Mesothelial cell of epicardium (in vitro differentiated cells): Measurements from ENCODE around the gene KANSL1. TPM values are rescaled to one million over a fixed set of nuclear protein-coding genes. Genes with fewer than 3 reads are reported as not detected.
"Not testable (repeated sequence)": the region's sequence is repeated elsewhere in the genome, so short reads cannot be mapped to it uniquely, and the experiment has no call there.

ENCODE experiments used
- DNase-seq, 2 experiments: peaks; one replicate each; pipeline ENCODE4 v3.0.0; 2021; ENCODE audit warnings: low spot score in 2 of 2; ENCODE audit not compliant: unreplicated experiment in 2 of 2
- H3K27ac Mint-ChIP-seq: 2 replicates; pipeline ENCODE4 v1.8.0; 2021; ENCODE audit warnings: mixed read lengths
- H3K27me3 Mint-ChIP-seq: 2 replicates; pipeline ENCODE4 v1.8.0; 2021; ENCODE audit warnings: low read depth, mixed read lengths
- H3K36me3 Mint-ChIP-seq: 2 replicates; pipeline ENCODE4 v1.8.0; 2021; ENCODE audit warnings: mixed read lengths
- H3K4me1 Mint-ChIP-seq: 2 replicates; pipeline ENCODE4 v1.8.0; 2021; ENCODE audit warnings: mixed read lengths
- H3K4me3 Mint-ChIP-seq: 2 replicates; pipeline ENCODE4 v1.8.0; 2021; ENCODE audit warnings: mild to moderate bottlenecking, moderate library complexity, mixed read lengths
- H3K9me3 Mint-ChIP-seq: 2 replicates; pipeline ENCODE4 v1.8.0; 2021; ENCODE audit warnings: mixed read lengths
- CTCF ChIP-seq: fragments of 200-600 bp; sonication (generic); IDR thresholded peaks from one replicate; pipeline ENCODE4 v1.5.0; 2021; ENCODE audit warnings: antibody characterized with exemption; ENCODE audit not compliant: unreplicated experiment
- total RNA-seq: library from RNA; stranded (reverse); gene quantifications from 3 replicates; pipeline ENCODE4 v1.2.1, GENCODE V29; 2021

Gene KANSL1
- 185 to 189 TPM (median 189 TPM) in 3 replicates for total RNA-seq

GRCh38 chr17:46193151-46193625 lies at the start of gene KANSL1:
KANSL1 (minus strand) TSS chr17:46193429; CDS start chr17:46172143, 21,286 bp downstream.
- H3K4me1 Mint-ChIP-seq: peaks cover 36% of the 10 kb centered on the region
- H3K27me3 Mint-ChIP-seq: no peaks in the 10 kb centered on the region
- H3K27ac Mint-ChIP-seq: peak within 1 kb of the TSS; percentile 98
- H3K36me3 Mint-ChIP-seq: peaks cover 5% of the 10 kb centered on the region
- H3K9me3 Mint-ChIP-seq: no peaks in the 10 kb centered on the region
- no peak for TF ChIP-seq CTCF
- H3K4me3 Mint-ChIP-seq: peak within 1 kb of the TSS; percentile 93
- peak; percentile 87 to 89 for DNase-seq

- H3K4me1 Mint-ChIP-seq, H3K27me3 Mint-ChIP-seq, H3K36me3 Mint-ChIP-seq, H3K9me3 Mint-ChIP-seq, H3K27ac Mint-ChIP-seq, DNase-seq, H3K4me3 Mint-ChIP-seq: not testable (repeated sequence)
These were observed 38.1 kb upstream of the KANSL1 start for GRCh38 chr17:46231359-46231758.

- H3K36me3 Mint-ChIP-seq, H3K27me3 Mint-ChIP-seq, H3K4me1 Mint-ChIP-seq, H3K9me3 Mint-ChIP-seq: not testable (repeated sequence)
- peak overlapping the region; percentile 83 for H3K27ac Mint-ChIP-seq
- peak overlapping the region; percentile 82 for H3K4me3 Mint-ChIP-seq
- peak; percentile 92 to 100 for DNase-seq
These were observed 32.1 kb upstream of the KANSL1 start for GRCh38 chr17:46225274-46225794.

GRCh38 chr17:46224864-46225263 lies 31.6 kb upstream of the KANSL1 start:
- not testable (repeated sequence) for H3K9me3 Mint-ChIP-seq, H3K27me3 Mint-ChIP-seq, DNase-seq, H3K4me1 Mint-ChIP-seq, H3K36me3 Mint-ChIP-seq, H3K27ac Mint-ChIP-seq
- H3K4me3 Mint-ChIP-seq: peak overlapping the region; percentile 82

- H3K4me3 Mint-ChIP-seq, H3K4me1 Mint-ChIP-seq, H3K27ac Mint-ChIP-seq, H3K27me3 Mint-ChIP-seq, DNase-seq, H3K9me3 Mint-ChIP-seq: not testable (repeated sequence)
- H3K36me3 Mint-ChIP-seq: peaks cover 12% of the 10 kb centered on the region
These were observed 29.8 kb upstream of the KANSL1 start for GRCh38 chr17:46223041-46223440.

GRCh38 chr17:46216682-46217081 lies 23.5 kb upstream of the KANSL1 start:
- H3K36me3 Mint-ChIP-seq: peaks cover 30% of the 10 kb centered on the region
- H3K27ac Mint-ChIP-seq: no peak overlapping the region
- peaks cover 6% of the 10 kb centered on the region for H3K4me1 Mint-ChIP-seq
- H3K9me3 Mint-ChIP-seq: no peaks in the 10 kb centered on the region
- no peaks in the 10 kb centered on the region for H3K27me3 Mint-ChIP-seq
- DNase-seq: no peak
- TF ChIP-seq CTCF: no peak
- no peak overlapping the region for H3K4me3 Mint-ChIP-seq

- Mint-ChIP-seq H3K36me3 (peaks cover 31% of the 10 kb centered on the region), H3K4me1 (peaks cover 6% of the 10 kb centered on the region), H3K9me3 (no peaks in the 10 kb centered on the region), H3K27me3 (no peaks in the 10 kb centered on the region), H3K4me3 (no peak overlapping the region), H3K27ac (peak overlapping the region; percentile 55)
- peak; percentile 82 for TF ChIP-seq CTCF
- DNase-seq: peak in 1 of 2 experiments; percentile 58
These were observed 19.6 kb upstream of the KANSL1 start for GRCh38 chr17:46212634-46213435.
